ENCODE measurements around the gene PRDM16.

DNA sequence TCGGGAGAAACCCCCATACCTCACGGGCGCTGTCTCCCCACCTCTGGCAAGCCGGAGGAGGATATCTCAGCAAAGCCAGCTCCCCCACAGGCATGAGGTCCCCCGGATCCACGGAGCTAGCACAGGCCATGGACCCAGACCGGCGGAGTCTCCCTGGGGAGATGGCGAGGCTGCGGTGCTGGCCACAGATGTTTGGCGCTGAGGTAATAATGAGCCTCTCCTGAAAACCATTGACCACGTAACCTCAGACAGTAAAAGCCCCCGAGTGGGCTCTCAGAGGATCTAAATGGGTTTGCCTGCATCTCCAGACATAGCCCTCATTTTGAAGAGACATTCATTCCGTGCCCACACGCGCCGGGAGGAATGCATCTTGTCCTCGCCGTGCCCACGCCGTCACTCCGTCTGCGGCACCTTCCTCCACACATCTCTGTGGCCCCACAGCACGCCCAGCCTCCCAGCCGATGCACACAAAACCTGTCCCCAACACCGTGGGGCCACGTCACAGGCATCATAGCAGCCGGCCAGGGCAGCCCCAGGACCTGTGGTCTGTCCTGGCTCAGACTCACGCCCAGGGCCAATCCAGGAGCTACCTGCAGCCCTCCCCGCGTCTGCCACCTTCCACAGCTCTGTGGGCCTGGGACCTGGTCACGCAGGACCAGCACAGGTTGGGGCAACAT lies 150.9 kb downstream of the PRDM16 start:
- TF ChIP-seq MAZ (IDR thresholded peaks at IDR 0.05; ENCODE audit: borderline replicate concordance, low read depth, low read length), result no peak
- TF ChIP-seq, protein P1, sequence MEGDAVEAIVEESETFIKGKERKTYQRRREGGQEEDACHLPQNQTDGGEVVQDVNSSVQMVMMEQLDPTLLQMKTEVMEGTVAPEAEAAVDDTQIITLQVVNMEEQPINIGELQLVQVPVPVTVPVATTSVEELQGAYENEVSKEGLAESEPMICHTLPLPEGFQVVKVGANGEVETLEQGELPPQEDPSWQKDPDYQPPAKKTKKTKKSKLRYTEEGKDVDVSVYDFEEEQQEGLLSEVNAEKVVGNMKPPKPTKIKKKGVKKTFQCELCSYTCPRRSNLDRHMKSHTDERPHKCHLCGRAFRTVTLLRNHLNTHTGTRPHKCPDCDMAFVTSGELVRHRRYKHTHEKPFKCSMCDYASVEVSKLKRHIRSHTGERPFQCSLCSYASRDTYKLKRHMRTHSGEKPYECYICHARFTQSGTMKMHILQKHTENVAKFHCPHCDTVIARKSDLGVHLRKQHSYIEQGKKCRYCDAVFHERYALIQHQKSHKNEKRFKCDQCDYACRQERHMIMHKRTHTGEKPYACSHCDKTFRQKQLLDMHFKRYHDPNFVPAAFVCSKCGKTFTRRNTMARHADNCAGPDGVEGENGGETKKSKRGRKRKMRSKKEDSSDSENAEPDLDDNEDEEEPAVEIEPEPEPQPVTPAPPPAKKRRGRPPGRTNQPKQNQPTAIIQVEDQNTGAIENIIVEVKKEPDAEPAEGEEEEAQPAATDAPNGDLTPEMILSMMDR (IDR thresholded peaks at IDR 0.05), result no peak
- TF ChIP-seq RAD21 (conservative IDR thresholded peaks at IDR 0.05 in 1 of 2, IDR thresholded peaks at IDR 0.05 in 1 of 2), result no peak
- no peak for TF ChIP-seq EP300 (IDR thresholded peaks at IDR 0.05)
- no peak for TF ChIP-seq RCOR1 (IDR thresholded peaks at IDR 0.05; ENCODE audit: low read depth, low read length)
- TF ChIP-seq, protein P2, sequence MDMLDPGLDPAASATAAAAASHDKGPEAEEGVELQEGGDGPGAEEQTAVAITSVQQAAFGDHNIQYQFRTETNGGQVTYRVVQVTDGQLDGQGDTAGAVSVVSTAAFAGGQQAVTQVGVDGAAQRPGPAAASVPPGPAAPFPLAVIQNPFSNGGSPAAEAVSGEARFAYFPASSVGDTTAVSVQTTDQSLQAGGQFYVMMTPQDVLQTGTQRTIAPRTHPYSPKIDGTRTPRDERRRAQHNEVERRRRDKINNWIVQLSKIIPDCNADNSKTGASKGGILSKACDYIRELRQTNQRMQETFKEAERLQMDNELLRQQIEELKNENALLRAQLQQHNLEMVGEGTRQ (IDR thresholded peaks at IDR 0.05), result no peak
- TF ChIP-seq POLR2A (IDR thresholded peaks at IDR 0.05; ENCODE audit: low read length), result no peak
- no peak for TF ChIP-seq HOXA7 (CRISPR knock-in tag; IDR thresholded peaks at IDR 0.05)
- TF ChIP-seq, protein P3, sequence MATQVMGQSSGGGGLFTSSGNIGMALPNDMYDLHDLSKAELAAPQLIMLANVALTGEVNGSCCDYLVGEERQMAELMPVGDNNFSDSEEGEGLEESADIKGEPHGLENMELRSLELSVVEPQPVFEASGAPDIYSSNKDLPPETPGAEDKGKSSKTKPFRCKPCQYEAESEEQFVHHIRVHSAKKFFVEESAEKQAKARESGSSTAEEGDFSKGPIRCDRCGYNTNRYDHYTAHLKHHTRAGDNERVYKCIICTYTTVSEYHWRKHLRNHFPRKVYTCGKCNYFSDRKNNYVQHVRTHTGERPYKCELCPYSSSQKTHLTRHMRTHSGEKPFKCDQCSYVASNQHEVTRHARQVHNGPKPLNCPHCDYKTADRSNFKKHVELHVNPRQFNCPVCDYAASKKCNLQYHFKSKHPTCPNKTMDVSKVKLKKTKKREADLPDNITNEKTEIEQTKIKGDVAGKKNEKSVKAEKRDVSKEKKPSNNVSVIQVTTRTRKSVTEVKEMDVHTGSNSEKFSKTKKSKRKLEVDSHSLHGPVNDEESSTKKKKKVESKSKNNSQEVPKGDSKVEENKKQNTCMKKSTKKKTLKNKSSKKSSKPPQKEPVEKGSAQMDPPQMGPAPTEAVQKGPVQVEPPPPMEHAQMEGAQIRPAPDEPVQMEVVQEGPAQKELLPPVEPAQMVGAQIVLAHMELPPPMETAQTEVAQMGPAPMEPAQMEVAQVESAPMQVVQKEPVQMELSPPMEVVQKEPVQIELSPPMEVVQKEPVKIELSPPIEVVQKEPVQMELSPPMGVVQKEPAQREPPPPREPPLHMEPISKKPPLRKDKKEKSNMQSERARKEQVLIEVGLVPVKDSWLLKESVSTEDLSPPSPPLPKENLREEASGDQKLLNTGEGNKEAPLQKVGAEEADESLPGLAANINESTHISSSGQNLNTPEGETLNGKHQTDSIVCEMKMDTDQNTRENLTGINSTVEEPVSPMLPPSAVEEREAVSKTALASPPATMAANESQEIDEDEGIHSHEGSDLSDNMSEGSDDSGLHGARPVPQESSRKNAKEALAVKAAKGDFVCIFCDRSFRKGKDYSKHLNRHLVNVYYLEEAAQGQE (IDR thresholded peaks at IDR 0.05), result no peak

Measured in A549 (cell line).